Right forelimb (tissue), 1 donor: ENCODE results near the gene INPP4B.

ENCODE experiments used
- DNase-seq: peaks from one replicate; pipeline ENCODE4 v3.0.0-alpha.2; 2018

The INPP4B gene

DNA sequence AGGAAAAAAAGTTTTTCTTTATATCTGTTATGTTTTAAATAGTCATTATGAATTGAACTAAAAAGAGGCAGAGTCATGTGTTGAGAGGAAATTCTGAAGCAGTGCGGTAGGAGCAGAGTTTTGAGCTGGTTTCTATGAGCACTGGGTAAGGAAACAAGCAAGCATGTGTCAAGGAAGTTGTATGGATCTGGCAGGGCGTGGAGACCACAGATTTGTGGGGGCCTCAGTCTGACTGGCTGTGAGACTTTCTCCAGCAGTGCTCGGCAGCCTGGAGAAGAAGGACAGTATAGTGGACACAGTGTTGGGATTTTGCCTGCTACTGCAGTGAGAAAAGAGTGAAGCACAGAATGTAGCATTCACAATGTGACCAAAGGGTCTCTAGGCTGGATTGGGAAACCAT is 399.1 kb downstream of the INPP4B start:
- no peak for DNase-seq

DNA sequence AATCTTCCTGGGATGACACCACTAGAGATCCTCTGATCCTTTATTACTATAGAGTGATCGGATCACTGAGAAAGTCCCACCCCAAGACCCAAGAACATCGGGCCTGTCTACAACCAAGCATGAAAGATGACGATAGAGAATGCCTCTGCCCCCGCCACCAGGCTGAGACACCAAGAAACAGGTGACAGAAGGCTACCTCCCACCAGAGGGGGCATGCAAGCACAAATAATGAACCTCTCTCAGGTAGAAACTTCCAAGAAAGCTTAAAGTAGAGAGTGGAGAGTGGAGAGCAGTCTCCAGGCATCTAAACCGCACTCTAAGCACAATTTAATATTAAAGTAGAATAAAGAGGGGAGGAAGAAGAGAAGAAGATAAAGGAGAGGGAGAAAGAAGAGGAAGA is 402.6 kb downstream of the INPP4B start:
- DNase-seq: no peak

DNA sequence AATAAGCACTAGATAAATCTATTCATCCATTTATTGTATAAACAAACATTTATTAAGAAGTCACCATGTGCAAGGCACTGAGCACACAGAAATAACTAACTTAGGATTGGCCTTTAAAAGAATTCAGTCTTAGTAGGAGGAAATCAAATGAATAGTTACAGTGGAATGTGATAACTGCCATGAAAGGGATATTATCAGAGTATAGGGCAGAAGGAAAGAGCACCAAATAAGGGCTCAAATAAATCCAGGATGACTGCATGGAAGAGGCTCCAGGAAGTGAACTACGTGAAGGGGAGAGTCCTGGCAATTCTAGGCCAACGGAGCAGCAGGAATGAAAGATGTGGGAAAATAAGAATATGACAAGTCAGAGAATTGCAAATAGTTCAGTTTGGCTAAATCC is 406.0 kb downstream of the INPP4B start:
- no peak for DNase-seq

DNA sequence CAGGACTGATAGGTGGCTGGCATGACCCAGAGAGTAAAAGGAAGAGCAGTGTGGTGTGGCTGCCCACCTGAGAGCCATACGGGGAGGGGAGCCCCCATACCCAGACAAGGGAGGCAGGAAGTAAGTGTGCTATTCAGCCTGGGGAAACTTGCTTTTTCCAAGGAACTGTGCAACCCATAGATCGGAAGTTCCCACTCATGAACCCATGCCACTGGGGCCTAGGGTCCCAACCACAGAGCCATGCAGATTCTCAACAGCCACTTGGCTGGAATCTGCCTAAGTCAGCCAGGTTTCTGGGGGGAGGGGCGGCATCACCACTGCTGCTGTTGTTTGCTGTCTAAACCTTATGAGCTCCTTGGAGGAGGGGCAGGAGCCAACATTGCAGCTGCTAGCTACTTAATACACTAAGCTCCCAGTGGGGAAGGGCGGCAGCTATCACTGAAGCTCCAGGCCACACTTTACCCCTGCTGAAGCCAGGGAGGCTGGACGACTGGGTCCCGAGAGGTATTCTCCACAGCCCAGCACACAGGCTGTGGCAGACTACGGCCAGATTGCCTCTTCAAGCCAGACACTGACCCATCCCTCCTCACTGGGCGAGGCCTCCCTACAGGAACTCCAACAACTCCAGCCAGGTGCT is 410.4 kb downstream of the INPP4B start:
- DNase-seq: no peak

DNA sequence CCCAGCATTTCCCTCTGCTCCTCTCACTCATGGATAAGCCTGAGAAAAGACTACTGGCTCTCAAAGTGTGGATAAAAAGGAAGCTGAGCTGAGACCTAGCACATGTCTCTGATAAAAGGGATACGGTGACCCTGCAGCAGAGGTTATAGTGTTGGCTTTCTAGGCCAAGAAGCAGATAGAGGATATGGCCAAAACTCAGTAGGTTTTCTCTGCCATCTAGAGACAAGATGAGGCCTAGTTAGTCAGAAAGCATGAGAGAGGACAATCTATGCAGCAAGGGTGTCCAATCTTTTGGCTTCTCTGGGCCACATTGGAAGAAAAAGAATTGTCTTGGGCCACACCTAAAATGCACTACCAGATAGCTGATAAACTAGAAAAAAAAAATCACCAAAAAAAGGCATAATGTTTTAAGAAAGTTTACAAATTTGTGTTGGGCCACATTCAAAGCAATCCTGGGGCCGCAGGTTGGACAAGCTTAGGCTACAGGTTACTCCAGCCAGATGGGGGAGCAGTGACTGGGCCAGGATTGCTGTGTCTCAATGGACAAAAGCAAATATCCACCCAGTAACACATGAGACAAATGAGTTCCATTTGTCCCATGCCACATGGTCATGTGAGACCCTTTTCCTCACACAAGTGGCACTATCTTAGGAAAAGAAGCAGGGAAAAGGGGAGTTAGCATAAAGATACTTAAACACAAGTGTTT is 411.4 kb downstream of the INPP4B start:
- no peak for DNase-seq

DNA sequence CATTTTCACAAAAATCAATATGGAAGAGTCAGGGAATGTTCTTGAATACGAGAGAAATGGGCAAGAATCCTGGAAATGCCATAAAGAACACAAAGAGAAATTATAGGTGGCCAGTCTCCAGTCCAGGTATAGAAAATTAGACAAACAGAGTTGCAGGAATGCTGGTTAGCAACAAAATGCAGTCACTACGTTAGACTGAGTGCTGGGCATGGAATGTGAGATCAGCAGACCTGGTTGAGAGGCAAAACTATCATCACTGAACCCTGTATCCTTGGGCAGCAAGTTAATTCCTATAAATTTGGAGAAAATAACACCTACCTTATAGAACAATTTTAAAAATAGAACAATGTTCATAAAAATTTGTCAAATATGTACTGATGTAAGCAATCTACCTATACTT is 417.4 kb downstream of the INPP4B start:
- DNase-seq: no peak

DNA sequence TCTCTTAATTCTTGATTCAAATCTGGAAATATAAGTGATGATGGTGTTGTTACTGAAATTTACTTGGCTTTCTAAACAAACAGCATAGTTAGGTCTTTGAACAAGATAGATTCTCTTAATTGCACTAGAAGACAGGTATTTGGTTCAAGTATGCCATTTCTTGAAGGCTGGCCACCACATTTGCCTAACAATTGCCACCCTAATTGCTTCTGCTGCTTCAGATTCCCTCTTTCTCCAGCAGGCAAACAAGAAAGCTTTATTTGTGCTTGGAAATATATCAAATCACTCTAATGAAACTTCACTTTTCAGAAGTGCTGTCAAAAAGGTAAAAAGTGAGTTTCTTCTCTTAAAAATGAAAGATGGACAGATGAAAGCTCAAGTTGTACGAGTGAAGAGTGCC is 418.6 kb downstream of the INPP4B start:
- DNase-seq: no peak

DNA sequence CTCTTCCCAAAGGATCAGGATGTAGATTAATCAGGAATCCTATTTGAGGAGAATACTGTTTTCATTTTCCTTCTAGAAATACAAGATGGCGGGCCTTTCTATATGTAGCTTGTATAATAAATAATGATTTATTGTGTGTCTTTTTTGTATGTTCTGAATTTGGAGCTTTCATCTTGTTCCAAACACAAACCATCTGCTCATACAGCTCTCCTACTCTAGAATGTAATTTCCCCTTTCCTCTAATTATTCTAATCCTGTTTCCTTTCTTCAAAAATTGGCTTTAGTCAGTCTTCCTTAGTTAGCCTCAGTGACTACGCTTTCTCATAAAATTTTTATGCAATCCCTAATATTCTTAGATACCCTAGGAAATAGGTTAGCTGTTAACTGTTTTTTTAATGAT is 422.2 kb downstream of the INPP4B start:
- DNase-seq: no peak

DNA sequence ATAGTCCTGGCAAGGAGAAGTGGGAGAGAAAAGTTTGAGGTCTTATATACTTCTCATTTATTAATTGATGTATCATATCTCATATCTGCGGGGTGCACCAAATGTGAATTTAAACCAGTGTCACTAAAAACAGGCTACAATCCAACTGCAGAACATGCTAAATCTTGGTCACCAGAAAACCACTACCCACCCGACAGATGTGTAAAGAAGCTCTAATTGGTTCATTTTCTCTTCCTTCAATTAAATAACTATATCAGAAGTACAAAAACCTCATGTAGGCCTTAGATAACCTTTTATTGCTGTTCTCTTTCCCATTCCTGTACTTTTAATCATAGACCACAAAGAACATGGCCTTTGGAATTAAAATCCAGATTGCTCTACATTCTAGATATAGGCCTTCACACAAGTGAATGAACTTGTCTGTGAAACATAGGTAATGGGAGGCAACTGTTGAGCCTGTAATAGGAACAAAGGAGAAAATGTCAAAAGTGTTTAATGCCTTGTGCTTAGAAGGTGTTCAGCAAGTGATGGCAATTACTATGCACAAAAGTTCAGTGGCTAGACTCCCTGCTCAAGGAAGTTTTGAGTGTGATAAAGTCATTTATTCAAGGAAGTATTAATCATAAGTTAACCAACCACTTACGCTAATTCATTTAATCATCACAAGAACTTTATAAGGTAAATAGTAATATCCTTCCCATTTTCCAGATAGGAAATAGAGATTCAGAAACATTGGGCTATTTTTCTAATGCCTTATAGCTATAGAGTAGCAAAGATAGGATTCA is 425.6 kb downstream of the INPP4B start:
- no peak for DNase-seq

DNA sequence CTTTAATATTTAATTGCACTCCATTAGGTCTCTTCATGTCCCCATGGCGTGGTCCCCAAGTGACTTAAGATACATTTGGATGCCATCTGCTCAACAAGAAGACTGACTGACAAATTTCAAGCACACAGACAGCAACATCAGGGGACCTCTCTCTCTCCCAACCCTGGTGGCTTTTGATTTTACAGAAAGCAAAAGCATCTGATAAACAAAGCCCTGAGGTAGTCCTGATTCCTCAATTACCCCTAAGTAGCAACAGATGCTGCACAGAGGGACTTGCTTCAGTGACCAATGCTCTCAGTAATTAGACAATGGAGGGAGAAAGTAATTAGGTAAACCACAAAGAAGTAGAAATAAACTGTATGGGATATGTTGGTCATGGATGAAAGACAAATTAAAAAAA is 426.4 kb downstream of the INPP4B start:
- no peak for DNase-seq

DNA sequence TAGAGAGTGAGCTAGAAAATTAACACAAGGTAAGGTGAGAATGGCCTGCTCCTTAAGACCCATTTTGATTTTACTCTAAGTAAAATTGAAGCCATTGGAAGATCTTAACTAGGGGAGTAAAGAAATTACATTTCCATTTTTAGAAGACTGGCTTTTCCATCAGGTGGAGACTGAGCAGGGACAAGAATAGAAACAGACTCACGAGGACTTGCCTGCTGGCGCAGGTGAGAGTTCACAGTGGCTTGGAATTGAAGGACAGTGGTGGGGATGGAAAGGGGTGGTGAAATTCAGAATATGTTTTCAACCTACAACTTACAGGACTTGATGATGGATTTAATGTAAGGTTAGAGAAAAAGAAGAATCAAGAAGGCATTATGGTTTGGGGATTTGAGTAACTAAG is 427.4 kb downstream of the INPP4B start:
- DNase-seq: no peak

DNA sequence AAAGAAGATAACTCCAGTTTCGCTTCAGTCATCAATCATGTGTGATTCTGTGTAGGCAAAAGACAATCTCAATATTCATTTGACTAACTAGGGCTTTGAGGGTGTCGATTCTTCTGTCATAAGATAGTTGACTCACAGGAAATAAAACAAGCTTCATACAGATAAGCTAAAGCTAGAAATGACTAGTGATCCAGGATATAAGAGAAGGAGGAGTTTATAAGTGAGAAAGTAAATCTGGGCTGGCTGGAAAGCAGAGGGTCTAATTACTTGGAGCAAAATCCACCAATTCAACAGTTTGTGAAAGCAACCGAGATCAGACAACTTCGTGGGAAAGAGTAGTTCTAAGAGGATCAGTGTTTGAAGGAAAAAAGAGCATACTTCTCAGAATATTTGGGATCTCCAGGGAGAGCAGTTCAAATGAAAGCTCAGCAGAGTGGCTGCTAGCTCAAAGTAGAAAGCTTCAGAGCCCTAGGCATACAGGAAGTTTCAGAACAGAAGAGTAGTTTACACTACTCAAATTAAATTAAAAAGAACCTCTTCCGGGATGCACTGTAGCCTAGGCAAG is 429.3 kb downstream of the INPP4B start:
- DNase-seq: no peak

DNA sequence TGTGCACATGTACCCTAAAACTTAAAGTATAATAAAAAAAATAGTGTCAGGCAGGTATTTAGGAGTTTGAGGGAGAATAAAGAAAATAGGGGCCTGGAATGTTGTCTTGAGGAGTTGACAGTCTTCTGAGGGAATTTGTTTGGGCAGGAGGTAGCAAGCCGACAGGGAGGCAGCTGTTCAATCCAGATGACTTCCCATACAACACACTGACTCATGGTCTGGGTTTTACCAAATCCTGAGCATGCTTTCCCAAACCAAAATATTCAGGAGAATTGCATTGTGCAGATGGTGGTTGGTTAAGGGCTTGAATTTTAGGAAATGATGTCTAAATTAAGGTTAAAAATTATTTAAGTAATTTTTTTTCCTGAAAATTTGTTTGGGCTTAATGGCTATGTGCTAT is 430.0 kb downstream of the INPP4B start:
- no peak for DNase-seq

DNA sequence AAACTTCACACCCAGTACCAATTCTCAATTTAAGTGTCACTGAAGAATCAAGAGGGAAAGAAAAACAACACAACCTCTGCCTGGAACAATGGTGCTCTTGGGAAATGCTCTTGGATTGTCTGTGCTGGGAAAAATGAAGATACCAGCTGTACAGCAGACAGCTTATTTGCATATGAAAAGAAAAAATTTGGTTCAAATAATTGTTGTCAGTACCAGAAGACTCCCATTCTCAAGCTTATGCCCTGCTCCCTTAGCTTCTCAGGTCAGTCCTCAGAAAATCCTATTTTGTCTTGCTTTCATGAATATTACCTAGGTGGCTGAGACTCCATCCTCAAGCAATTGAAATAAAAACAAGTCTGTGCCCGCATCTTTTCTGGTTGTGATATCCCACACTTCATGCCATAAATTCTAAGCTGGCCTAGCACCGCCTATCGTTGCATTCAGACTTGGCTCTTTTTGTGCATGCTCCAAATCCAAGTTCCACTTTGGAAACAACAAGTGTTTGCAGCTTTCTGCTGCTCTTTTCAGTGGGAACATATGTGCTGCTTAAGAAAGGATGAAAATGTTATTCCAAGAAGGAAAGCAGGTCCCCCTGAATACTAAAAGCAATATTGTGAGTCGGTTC is 431.6 kb downstream of the INPP4B start:
- no peak for DNase-seq

DNA sequence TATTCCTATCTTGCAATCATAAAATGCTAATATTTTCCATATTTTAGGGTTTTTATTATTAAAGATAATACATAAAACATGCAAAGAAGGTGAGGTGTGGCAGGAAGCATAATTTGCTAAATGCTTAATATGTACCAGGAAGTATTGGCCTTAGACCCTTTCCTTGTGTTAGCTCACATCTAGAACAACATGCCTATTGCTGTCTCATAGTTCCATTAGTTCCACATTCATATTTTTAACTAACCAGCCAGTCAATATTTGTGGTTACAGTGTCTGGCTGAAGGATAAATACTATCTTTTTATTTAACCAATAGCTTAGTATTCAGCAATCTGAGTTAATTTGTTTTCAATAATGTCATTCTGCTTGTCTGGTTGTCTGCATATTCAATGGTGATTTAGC is 432.6 kb downstream of the INPP4B start:
- no peak for DNase-seq

DNA sequence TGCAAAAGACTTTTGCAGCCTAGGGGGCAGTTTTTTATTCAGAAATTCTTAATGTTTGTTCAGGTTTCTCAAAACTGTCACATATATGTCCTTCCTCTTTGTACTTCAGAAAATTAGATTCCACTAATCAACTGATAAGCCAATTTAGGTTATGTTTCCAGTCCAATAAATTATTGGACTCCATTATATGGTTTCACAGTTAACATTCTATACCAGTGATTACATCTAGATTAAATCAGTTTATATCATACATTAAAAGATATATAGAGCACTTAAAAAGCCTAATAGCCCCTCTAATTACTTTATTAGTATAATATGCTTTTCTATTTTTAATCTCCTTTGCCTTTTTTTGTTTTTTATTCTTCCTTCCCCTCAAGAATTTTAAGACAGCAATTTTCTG is 434.1 kb downstream of the INPP4B start:
- DNase-seq: no peak

DNA sequence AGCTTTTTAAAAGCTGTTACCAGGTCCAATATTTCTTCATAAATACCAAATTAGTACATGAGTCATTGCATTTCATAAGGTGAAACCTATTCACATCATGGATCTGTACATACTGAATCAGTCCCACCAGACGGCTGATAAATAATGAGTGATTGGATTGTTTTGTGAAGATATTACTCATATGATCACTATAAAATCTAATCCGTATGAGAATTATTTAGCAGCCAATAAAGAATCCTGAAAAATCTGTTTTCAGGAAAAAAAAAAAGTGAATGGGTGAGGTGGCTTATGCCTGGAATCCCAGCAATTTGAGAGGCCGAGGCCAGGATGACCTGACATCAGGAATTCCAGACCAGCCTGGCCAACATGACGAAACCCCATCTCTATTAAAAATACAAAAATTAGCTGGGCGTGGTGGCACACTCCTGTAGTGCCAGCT is 438.1 kb downstream of the INPP4B start:
- no peak for DNase-seq

DNA sequence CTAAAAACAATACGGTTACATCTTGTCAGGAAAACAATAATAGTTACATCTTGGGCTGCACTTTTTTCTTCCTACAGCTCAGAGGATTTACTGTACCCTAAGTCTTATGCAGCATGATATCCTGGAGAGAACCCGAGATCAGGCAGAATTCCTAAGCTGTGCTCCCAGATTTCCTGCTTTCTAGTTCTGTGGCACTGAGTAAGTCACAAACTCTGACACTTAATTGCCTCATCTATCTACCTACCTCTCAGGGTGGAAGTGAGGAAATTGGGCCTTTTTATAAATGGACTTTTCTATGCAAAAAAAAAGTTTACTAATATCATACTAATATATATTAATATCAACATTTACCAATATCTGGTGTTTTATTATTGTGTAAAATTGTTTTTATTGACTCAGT is 438.5 kb downstream of the INPP4B start:
- DNase-seq: no peak

DNA sequence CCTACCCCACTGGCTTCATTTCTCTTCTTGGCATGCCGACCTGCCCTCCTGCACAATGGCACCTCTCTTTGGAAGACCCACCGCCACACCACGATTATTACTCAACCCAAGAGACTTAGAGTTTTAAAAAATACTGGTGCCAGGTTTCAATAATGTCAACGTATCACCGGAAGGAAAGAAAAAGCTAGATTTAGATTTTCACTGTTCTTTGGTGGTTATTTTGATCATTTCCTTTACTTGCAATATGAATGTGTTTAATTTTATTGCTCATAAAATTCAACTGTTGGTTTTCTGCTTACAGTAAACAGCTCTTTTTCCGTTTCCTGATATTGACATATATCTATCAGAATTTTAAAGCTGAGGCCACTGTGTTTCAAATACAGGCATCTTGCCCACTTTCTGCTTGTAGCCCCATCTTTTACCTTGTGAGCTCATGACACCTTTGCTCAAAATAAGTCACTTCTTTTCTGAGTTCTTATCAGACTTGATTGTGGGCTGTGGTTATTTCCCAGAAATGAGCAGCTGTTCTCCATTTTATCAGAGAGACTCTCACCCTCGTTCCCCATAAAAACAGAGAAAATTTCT is 439.1 kb downstream of the INPP4B start:
- DNase-seq: no peak

DNA sequence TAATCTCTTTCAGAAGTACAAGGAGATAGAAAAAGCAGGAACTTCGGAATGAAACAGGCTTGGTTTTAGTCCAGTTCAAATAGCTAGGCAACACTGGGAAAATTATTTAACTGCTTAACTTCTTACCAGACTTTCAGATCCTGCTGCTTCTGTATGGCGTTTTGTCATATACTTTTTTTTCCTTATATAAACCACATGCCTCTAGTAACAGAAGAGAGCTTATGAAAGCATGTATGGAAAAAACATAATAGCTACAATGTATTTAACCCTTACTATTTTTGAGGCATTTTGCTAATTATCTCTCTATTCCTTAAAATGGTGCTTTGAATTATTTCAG is 439.6 kb downstream of the INPP4B start:
- DNase-seq: no peak

DNA sequence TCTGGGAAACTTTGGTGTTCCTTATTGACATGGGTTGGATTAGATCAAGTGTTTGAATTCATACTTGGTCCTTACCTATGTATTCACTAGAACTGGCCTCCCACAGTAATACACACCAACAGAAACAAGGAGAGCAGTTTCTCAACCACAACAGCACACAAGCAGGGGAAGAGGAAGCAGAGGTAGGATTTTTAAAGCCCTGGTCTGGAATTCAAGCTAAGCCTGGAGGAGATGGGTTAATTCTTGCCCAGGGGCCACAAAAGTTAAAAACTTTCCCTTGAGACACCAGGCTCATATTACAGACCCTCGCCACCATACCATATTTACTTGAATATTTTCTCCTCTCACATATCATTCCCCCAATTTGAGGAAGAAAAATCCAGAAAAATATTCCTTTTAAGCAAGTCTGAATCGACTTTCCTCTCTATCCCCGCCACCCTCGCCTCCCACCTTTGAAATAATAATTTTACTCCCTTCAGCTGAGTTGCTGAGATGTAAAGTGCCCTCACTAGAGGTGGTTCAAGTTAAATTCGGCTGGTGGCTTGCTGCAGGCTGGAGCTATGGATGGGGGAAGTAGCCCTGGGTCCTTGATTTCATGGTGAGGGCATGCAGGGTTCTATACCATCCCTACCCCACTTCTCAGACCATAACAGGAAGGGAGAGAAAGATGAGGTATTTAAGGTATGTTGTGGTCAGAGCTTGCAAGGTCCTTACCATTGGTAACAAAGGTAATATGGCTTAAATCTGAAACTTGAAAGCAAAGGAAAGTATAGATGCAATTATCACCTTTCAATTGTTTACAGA is 440.2 kb downstream of the INPP4B start:
- DNase-seq: peak; percentile 55

DNA sequence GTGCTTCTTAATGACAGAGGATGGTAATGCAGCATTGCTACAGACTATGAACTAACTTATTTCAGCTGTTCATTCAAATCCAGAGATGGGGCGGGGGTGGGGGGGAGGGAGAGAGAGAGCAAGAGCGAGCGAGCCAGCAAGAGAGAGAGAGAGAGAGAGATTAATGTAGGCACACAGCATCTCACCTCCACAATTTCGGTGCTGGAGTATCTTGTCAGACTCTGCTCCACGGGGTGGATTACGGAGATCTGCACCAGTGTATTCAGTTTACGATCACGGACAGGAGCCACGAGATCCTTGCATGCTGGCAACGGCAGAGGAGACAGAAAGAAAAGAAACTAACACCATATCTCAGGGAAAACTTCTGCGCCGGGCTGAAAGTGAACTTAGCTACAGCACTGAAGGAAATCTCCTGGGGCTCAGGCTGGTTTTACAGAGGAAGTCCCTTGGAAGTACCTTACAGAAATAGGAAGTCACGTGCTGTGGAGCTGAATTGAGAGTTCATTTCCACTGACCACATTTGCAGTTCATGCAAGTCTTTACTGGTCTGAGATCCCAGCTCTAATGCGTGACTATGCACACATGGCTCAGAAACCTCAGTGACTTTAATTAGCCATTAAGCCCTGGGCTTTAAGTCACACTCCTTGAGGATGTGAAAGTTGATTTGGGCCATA is 440.9 kb downstream of the INPP4B start:
- DNase-seq: peak; percentile 82
